CD14-positive monocyte (primary cell): ENCODE measurements around the gene SLC17A5. TPM values are rescaled to one million over a fixed set of nuclear protein-coding genes. Genes with fewer than 3 reads are reported as not detected.

Experiments used
- DNase-seq, 3 donors: peaks; one replicate each; pipeline ENCODE4 v3.0.0-alpha.2; 2011 to 2022
- H2AFZ ChIP-seq: 2 replicates; pipeline ENCODE4 v1.6.0; 2012; ENCODE audit warnings: mild to moderate bottlenecking, low read depth, low read length, inconsistent platforms; ENCODE audit not compliant: insufficient read depth, poor library complexity, severe bottlenecking
- H3K27ac ChIP-seq, 2 donors: 1 replicate in 1 of 2; 2 replicates in 1 of 2; pipeline ENCODE4 v1.5.1; 2012 to 2013; ENCODE audit warnings: low read length in 2 of 2, control low read depth in 1 of 2, inconsistent platforms in 1 of 2, low read depth in 1 of 2, mild to moderate bottlenecking in 1 of 2
- H3K27me3 ChIP-seq, 2 donors: one replicate each; pipeline versions ENCODE4 v1.6.0 to v1.6.1; 2011 to 2013; ENCODE audit warnings: low read length in 2 of 2; ENCODE audit not compliant: control insufficient read depth in 2 of 2, insufficient read depth in 2 of 2
- H3K36me3 ChIP-seq, 2 donors: replicated peaks in 1 of 2; 1 replicate in 1 of 2; 2 replicates in 1 of 2; pipeline versions ENCODE4 v1.5.1 to v1.6.1; 2012 to 2013; ENCODE audit warnings: low read length in 2 of 2, control low read depth in 1 of 2, inconsistent platforms in 1 of 2, mild to moderate bottlenecking in 1 of 2; ENCODE audit not compliant: insufficient read depth in 2 of 2, control insufficient read depth in 1 of 2
- H3K4me1 ChIP-seq, 2 donors: 1 replicate in 1 of 2; 2 replicates in 1 of 2; pipeline versions ENCODE4 v1.5.1 to v1.6.1; 2012 to 2013; ENCODE audit warnings: low read length in 2 of 2, control low read depth in 1 of 2, inconsistent platforms in 1 of 2, mild to moderate bottlenecking in 1 of 2, moderate library complexity in 1 of 2; ENCODE audit not compliant: insufficient read depth in 2 of 2, control insufficient read depth in 1 of 2
- H3K4me2 ChIP-seq: replicated peaks from 2 replicates; pipeline ENCODE3; 2012; ENCODE audit warnings: low read length, moderate library complexity, mild to moderate bottlenecking; ENCODE audit not compliant: poor library complexity, severe bottlenecking; ENCODE audit errors: extremely low read depth
- H3K4me3 ChIP-seq, 3 experiments: fragments of 200-600 bp in 1 of 3; sonication (generic) in 1 of 3; replicated peaks in 1 of 3; 1 replicate in 2 of 3; 2 replicates in 1 of 3; pipeline ENCODE4 v1.5.1; 2011 to 2013; ENCODE audit warnings: low read length in 3 of 3, mild to moderate bottlenecking in 3 of 3, control low read depth in 2 of 3, low read depth in 2 of 3, inconsistent platforms in 1 of 3, moderate library complexity in 1 of 3
- H3K79me2 ChIP-seq: 2 replicates; pipeline ENCODE4 v1.6.0; 2012; ENCODE audit warnings: mild to moderate bottlenecking, control low read depth, inconsistent platforms, low read length, moderate library complexity; ENCODE audit not compliant: insufficient read depth
- H3K9ac ChIP-seq: 2 replicates; pipeline ENCODE4 v1.6.0; 2017; ENCODE audit warnings: low read length, mild to moderate bottlenecking; ENCODE audit not compliant: insufficient read depth, poor library complexity, severe bottlenecking
- H3K9me3 ChIP-seq, 2 donors: replicated peaks in 1 of 2; 1 replicate in 1 of 2; 2 replicates in 1 of 2; pipeline versions ENCODE4 v1.5.1 to v1.6.1; 2012 to 2013; ENCODE audit warnings: low read length in 2 of 2, control low read depth in 1 of 2; ENCODE audit not compliant: control insufficient read depth in 1 of 2, insufficient read depth in 1 of 2
- H4K20me1 ChIP-seq: 2 replicates; pipeline ENCODE4 v1.6.0; 2012; ENCODE audit warnings: mild to moderate bottlenecking, low read length, control low read depth, moderate library complexity; ENCODE audit not compliant: insufficient read depth
- H3K27ac Mint-ChIP-seq, 7 donors: one replicate each; pipeline ENCODE4 v1.8.0; 2020; ENCODE audit warnings: mild to moderate bottlenecking in 7 of 7, mixed read lengths in 7 of 7, moderate library complexity in 6 of 7, inconsistent platforms in 2 of 7
- H3K27me3 Mint-ChIP-seq, 3 donors: one replicate each; pipeline ENCODE4 v1.8.0; 2021 to 2022; ENCODE audit warnings: low read depth in 3 of 3, mild to moderate bottlenecking in 3 of 3, mixed read lengths in 3 of 3, moderate library complexity in 3 of 3, inconsistent platforms in 1 of 3
- H3K36me3 Mint-ChIP-seq, 2 donors: one replicate each; pipeline ENCODE4 v1.8.0; 2020; ENCODE audit warnings: mixed read lengths in 2 of 2, inconsistent platforms in 1 of 2, mild to moderate bottlenecking in 1 of 2
- H3K4me1 Mint-ChIP-seq: one replicate; pipeline ENCODE4 v1.8.0; 2020; ENCODE audit warnings: mild to moderate bottlenecking, mixed read lengths
- H3K4me3 Mint-ChIP-seq, 2 donors: one replicate each; pipeline ENCODE4 v1.8.0; 2020; ENCODE audit warnings: mild to moderate bottlenecking in 2 of 2, mixed read lengths in 2 of 2, moderate library complexity in 1 of 2
- H3K9me3 Mint-ChIP-seq, 7 donors: one replicate each; pipeline ENCODE4 v1.8.0; 2020 to 2022; ENCODE audit warnings: mixed read lengths in 7 of 7, mild to moderate bottlenecking in 6 of 7, moderate library complexity in 6 of 7, inconsistent platforms in 2 of 7
- CTCF ChIP-seq: fragments of 200-600 bp; IDR thresholded peaks from one replicate; pipeline ENCODE4 v1.8.0; 2022; ENCODE audit warnings: antibody characterized with exemption, mild to moderate bottlenecking
- WGBS: methylation state at CpG from one replicate; pipeline ENCODE4 v1.1.5; 2013; ENCODE audit warnings: missing lambda C conversion rate; ENCODE audit not compliant: insufficient coverage; 5-methylcytosine and 5-hydroxymethylcytosine counted together
- intact Hi-C, 2 donors: fragments of 100-400 bp; cut with micrococcal nuclease; formaldehyde crosslinking; loops; one replicate each; pipeline versions ENCODE4 v1.15.0 to v1.15.1; 2023
- polyA plus RNA-seq, 3 donors: library from polyadenylated mRNA; depleted of rRNA in 1 of 3; unstranded in 2 of 3; stranded (reverse) in 1 of 3; fragments of 300-500 nt in 2 of 3; fragments of >200 nt in 1 of 3; fragmentation: Illumina TruSeq in 2 of 3; gene quantifications; 1 replicate in 2 of 3; 2 replicates in 1 of 3; pipeline ENCODE4 v1.2.3, GENCODE V29; 2012 to 2021

The SLC17A5 gene
- polyA plus RNA-seq, 3 donors, result 5.3 to 11.6 (median 9.4) TPM

- no peaks in the 10 kb centered on the region for H3K79me2 ChIP-seq
- H3K9me3 Mint-ChIP-seq, result peaks cover 0 to 6% (median 0%) of the 10 kb centered on the region in 7 donors
- H4K20me1 ChIP-seq, result no peaks in the 10 kb centered on the region
- H3K4me2 ChIP-seq, result peak overlapping the region; percentile 66
- peak in 2 of 3 donors; percentile 16 to 18 for DNase-seq
- no peaks in the 10 kb centered on the region for H3K27me3 Mint-ChIP-seq
- H3K4me3 Mint-ChIP-seq, result peak overlapping the region; percentile 54 to 87
- H3K4me1 ChIP-seq, result peaks cover 29 to 46% of the 10 kb centered on the region in 2 donors
- no peaks in the 10 kb centered on the region for H3K27me3 ChIP-seq
- WGBS, result no CpG with 5 or more reads among the region's 6 CpGs
- H3K36me3 Mint-ChIP-seq, result peaks cover 0 to 1% of the 10 kb centered on the region in 2 donors
- peaks cover 35% of the 10 kb centered on the region for H3K4me1 Mint-ChIP-seq
- H3K27ac Mint-ChIP-seq, result peak overlapping the region; percentile 96 to 99 (median 97)
- peak overlapping the region; percentile 68 for H3K9ac ChIP-seq
- peak overlapping the region; percentile 80 to 98 for H3K27ac ChIP-seq
- intact Hi-C loops, result loop anchor here in 1 of 2 donors (10.0 kb wide), 1 partner anchor 68 kb away; the partner anchor contains the start of gene SLC17A5
- TF ChIP-seq CTCF, result no peak
- H3K36me3 ChIP-seq, result no peaks in the 10 kb centered on the region
- peak overlapping the region; percentile 81 for H2AFZ ChIP-seq
- H3K9me3 ChIP-seq, result no peaks in the 10 kb centered on the region
- H3K4me3 ChIP-seq, result peak overlapping the region in 2 of 3 experiments; percentile 17 to 71
These were observed 67.3 kb downstream of the SLC17A5 start for GRCh38 chr6:73586416-73586974.

GRCh38 chr6:73585566-73586415, 68.0 kb downstream of the SLC17A5 start:
- H3K79me2 ChIP-seq, result no peaks in the 10 kb centered on the region
- H3K9me3 Mint-ChIP-seq, result peaks cover 0 to 5% (median 0%) of the 10 kb centered on the region in 7 donors
- peak overlapping the region; percentile 54 to 87 for H3K4me3 Mint-ChIP-seq
- no peaks in the 10 kb centered on the region for H4K20me1 ChIP-seq
- H3K9ac ChIP-seq, result peak overlapping the region; percentile 68
- no peaks in the 10 kb centered on the region for H3K27me3 Mint-ChIP-seq
- H3K27ac Mint-ChIP-seq, result peak overlapping the region; percentile 96 to 99 (median 97)
- no peak for TF ChIP-seq CTCF
- DNase-seq, result peak; percentile 74 to 91 (median 88)
- peak overlapping the region; percentile 80 to 98 for H3K27ac ChIP-seq
- peaks cover 42% of the 10 kb centered on the region for H3K4me1 Mint-ChIP-seq
- WGBS, result no CpG with 5 or more reads among the region's 3 CpGs
- H3K4me3 ChIP-seq, result peak overlapping the region; percentile 11 to 71 (median 36)
- peak overlapping the region; percentile 66 for H3K4me2 ChIP-seq
- peaks cover 36 to 53% of the 10 kb centered on the region in 2 donors for H3K4me1 ChIP-seq
- H2AFZ ChIP-seq, result peak overlapping the region; percentile 81
- H3K27me3 ChIP-seq, result no peaks in the 10 kb centered on the region
- H3K36me3 ChIP-seq, result no peaks in the 10 kb centered on the region
- no peaks in the 10 kb centered on the region for H3K36me3 Mint-ChIP-seq
- H3K9me3 ChIP-seq, result no peaks in the 10 kb centered on the region
- intact Hi-C loops, result loop anchor here in 1 of 2 donors (10.0 kb wide), 1 partner anchor 69 kb away; the partner anchor contains the start of gene SLC17A5
